ENCODE results near the gene AREG. TPM values are rescaled to one million over a fixed set of nuclear protein-coding genes. Genes with fewer than 3 reads are reported as not detected.

AREG gene
- total RNA-seq, 1 donor from 2014 or later, result 98.0 TPM

DNA sequence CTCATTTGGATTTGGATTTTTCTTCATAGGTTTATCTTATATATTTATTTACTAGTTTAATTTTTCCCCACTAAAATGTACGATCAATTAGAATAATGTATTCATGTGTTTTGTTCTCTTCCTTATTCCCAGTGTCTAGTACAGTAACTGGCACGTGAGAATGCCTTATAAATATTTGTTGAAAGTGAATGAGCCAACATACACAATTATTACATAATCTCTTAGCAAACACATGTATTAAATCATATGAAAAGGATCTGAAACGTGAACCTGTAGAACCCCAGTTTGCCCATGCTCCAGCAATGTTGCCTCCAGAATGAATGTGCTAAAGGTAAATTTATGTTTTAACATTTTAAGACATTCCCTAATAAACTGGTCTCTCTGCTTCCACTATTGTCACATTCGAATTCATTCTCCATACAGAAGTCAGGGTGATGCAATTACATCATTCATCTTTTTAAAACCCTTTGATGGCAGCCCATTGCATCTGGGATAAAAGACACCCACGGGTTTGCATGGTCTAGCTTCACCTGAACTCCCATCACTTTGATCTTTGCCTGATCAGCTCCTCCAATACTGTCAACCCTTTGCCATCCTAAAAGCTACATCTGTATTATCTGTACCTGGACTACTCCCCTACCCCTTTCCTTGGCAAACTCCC lies 30.7 kb upstream of the AREG start:
- no peak for DNase-seq (ENCODE audit: low read depth)
- no peaks in the 10 kb centered on the region for H3K36me3 ChIP-seq (ENCODE audit: control insufficient read depth, insufficient read depth, low read length)
- H3K4me3 ChIP-seq (ENCODE audit: low read depth, low read length), result no peak overlapping the region
- TF ChIP-seq, protein P1, sequence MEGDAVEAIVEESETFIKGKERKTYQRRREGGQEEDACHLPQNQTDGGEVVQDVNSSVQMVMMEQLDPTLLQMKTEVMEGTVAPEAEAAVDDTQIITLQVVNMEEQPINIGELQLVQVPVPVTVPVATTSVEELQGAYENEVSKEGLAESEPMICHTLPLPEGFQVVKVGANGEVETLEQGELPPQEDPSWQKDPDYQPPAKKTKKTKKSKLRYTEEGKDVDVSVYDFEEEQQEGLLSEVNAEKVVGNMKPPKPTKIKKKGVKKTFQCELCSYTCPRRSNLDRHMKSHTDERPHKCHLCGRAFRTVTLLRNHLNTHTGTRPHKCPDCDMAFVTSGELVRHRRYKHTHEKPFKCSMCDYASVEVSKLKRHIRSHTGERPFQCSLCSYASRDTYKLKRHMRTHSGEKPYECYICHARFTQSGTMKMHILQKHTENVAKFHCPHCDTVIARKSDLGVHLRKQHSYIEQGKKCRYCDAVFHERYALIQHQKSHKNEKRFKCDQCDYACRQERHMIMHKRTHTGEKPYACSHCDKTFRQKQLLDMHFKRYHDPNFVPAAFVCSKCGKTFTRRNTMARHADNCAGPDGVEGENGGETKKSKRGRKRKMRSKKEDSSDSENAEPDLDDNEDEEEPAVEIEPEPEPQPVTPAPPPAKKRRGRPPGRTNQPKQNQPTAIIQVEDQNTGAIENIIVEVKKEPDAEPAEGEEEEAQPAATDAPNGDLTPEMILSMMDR (IDR thresholded peaks at IDR 0.05; ENCODE audit: insufficient read depth, low read length, poor library complexity, severe bottlenecking), result no peak
- H3K27me3 ChIP-seq (ENCODE audit: control insufficient read depth, insufficient read depth, low read length), result no peaks in the 10 kb centered on the region

DNA sequence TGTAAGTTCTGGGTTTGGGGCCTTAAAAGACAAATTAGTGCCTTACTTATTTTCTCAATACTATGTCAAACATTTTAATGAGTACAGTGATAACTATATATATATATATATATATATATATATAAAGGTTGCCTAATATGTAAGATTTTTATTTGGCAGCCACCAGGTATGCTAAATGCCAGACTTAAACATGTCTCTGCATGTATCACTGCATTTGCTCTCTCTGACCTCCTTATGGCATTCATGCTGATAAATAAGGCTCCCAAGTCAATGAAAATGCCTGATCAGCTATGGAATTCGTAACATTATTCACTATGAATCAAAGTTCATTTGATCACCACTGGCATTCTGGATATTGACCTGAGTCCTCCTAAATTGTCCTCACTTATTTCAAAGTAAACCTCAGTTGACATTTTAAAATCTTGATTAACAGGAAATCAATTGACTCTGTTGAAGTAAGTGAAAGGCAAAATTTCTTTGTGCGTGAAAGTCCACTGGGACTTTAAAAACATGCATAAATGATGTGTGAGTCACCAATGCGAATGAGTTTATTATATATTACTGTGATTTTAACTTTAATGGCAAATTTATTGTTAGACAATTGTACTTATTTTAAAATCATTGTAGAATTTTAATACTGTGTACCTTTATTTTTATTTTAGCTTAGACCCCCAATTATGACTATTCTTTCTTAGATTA lies 29.2 kb upstream of the AREG start:
- Histone ChIP-seq H3K27me3 (ENCODE audit: control insufficient read depth, insufficient read depth, low read length) (no peaks in the 10 kb centered on the region), H3K36me3 (ENCODE audit: control insufficient read depth, insufficient read depth, low read length) (no peaks in the 10 kb centered on the region), H3K4me3 (ENCODE audit: low read depth, low read length) (no peak overlapping the region)
- TF ChIP-seq, protein P1 (IDR thresholded peaks at IDR 0.05; ENCODE audit: insufficient read depth, low read length, poor library complexity, severe bottlenecking), result no peak
- DNase-seq (ENCODE audit: low read depth), result no peak

DNA sequence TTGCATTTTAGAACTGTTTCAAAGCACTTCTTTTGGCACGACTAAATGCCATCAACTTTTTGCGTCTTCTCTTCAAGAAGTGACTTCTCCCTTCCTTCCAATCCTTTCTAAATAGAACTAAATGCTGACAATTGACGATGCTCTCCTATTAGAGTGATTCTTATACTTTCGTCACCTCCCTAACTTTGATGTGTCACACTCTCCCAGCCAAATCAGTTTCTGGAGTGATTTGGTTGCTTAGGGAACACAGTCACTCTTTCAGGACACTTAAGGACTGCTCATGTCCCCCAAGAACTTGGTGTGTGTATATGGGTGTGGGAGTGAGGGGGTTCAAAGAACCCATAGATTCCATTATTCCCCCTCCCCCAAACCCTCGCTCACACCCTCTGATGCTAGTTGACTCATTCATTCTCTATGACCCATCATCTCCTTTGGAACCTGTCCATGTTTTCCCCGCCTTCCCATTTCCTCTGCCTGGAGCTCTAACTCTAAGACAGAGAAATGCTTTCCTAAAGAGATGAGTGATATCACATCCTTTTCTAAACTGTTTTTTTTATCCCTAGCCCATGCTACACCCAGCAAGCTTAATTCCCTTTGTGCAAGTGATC lies 26.8 kb upstream of the AREG start:
- no peak overlapping the region for H3K4me3 ChIP-seq (ENCODE audit: low read depth, low read length)
- DNase-seq (ENCODE audit: low read depth), result no peak
- H3K27me3 ChIP-seq (ENCODE audit: control insufficient read depth, insufficient read depth, low read length), result no peaks in the 10 kb centered on the region
- no peaks in the 10 kb centered on the region for H3K36me3 ChIP-seq (ENCODE audit: control insufficient read depth, insufficient read depth, low read length)
- TF ChIP-seq, protein P1 (IDR thresholded peaks at IDR 0.05; ENCODE audit: insufficient read depth, low read length, poor library complexity, severe bottlenecking), result no peak

DNA sequence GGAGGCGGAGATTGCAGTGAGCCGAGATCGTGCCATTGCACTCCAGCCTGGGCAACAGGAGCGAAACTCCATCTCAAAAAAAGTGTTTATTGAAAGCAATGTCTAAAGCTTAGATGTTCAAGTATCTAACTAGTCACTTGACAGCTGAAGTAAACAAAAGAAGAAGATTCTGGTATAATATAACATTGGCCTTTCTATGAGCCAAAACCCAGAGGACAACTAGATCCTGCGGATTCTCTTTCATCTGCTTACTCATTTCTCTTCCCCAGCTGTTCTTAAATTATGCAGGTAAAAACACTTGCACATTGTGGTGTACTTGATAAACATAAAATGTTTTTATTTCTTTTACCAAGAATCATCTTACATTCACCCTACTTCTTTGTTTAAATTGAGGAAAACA lies 24.1 kb upstream of the AREG start:
- H3K36me3 ChIP-seq (ENCODE audit: control insufficient read depth, insufficient read depth, low read length), result no peaks in the 10 kb centered on the region
- no peak overlapping the region for H3K4me3 ChIP-seq (ENCODE audit: low read depth, low read length)
- H3K27me3 ChIP-seq (ENCODE audit: control insufficient read depth, insufficient read depth, low read length), result no peaks in the 10 kb centered on the region

DNA sequence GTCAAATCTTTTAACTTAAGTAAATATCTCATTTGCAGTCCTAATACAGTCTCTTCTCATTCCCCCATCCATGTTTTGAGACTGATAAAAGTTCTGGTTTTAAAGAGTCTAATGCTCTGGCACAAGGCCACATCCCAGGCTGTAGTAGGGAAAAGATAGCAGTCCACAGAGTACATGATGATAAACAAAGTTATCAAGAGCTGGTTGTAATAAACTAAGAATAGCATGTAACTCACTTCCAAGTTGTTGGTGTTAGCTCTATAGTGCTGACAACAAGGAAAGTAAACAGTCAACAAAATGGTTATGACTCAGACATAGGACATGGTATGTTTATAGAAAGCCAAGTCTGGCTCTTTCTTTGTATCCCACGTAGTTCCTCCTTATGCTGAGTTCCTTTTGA lies 21.8 kb upstream of the AREG start:
- Histone ChIP-seq H3K36me3 (ENCODE audit: control insufficient read depth, insufficient read depth, low read length) (no peaks in the 10 kb centered on the region), H3K27me3 (ENCODE audit: control insufficient read depth, insufficient read depth, low read length) (no peaks in the 10 kb centered on the region)
- no peak for DNase-seq (ENCODE audit: low read depth)

More for the DNA sequence above, 24.1 kb upstream of the AREG start:
- DNase-seq (ENCODE audit: low read depth), result no peak
- TF ChIP-seq, protein P1 (IDR thresholded peaks at IDR 0.05; ENCODE audit: insufficient read depth, low read length, poor library complexity, severe bottlenecking), result no peak

More for the DNA sequence above, 21.8 kb upstream of the AREG start:
- TF ChIP-seq, protein P1 (IDR thresholded peaks at IDR 0.05; ENCODE audit: insufficient read depth, low read length, poor library complexity, severe bottlenecking), result no peak
- no peak overlapping the region for H3K4me3 ChIP-seq (ENCODE audit: low read depth, low read length)
